HepG2 (cell line): ENCODE measurements around the gene SLC12A5. TPM values are rescaled to one million over a fixed set of nuclear protein-coding genes. Genes with fewer than 3 reads are reported as not detected.

Experiments used
- CBX1 ChIP-seq: IDR thresholded peaks from one replicate; pipeline ENCODE4 v1.6.1; 2016; ENCODE audit warnings: antibody characterized with exemption, low read depth
- KLF9 ChIP-seq: IDR thresholded peaks from 2 replicates; pipeline ENCODE4 v1.6.1; 2016; ENCODE audit warnings: low read depth
- MYNN ChIP-seq: sonication (generic); formaldehyde crosslinking; IDR thresholded peaks from 2 replicates; pipeline ENCODE4 v1.4.0; 2020; ENCODE audit warnings: mild to moderate bottlenecking, low read depth, missing genetic modification reagents
- PAX8 ChIP-seq: sonication (generic); formaldehyde crosslinking; IDR thresholded peaks from 2 replicates; pipeline ENCODE4 v1.8.0; 2022; ENCODE audit warnings: mild to moderate bottlenecking, missing genetic modification reagents, borderline replicate concordance
- PLRG1 ChIP-seq: fragments of 450-650 bp; conservative IDR thresholded peaks from 2 replicates; pipeline ENCODE4 v1.6.1; 2016
- RFX3 ChIP-seq: IDR thresholded peaks from 2 replicates; pipeline ENCODE4 v1.6.1; 2016; ENCODE audit warnings: missing biosample characterization, missing genetic modification reagents
- SPEN ChIP-seq: sonication (generic); formaldehyde crosslinking; IDR thresholded peaks from 2 replicates; pipeline ENCODE4 v1.5.1; 2020; ENCODE audit warnings: low read depth, mild to moderate bottlenecking, missing genetic modification reagents
- STAT5B ChIP-seq: sonication (generic); formaldehyde crosslinking; IDR thresholded peaks from 2 replicates; pipeline ENCODE4 v1.4.0; 2020; ENCODE audit warnings: missing genetic modification reagents
- TCF12 ChIP-seq, 2 experiments: fragments of 450-650 bp in 1 of 2; sonication (generic) in 1 of 2; formaldehyde crosslinking in 1 of 2; IDR thresholded peaks; 2 replicates each; pipeline versions ENCODE4 v1.6.1 to v1.8.0; 2017 to 2022; ENCODE audit warnings: antibody characterized with exemption in 1 of 2, mild to moderate bottlenecking in 1 of 2, missing genetic modification reagents in 1 of 2, moderate library complexity in 1 of 2
- ZBTB21 ChIP-seq: sonication (generic); formaldehyde crosslinking; IDR thresholded peaks from 2 replicates; pipeline ENCODE4 v1.4.0; 2020; ENCODE audit warnings: missing genetic modification reagents
- ZFP90 ChIP-seq: sonication (generic); formaldehyde crosslinking; IDR thresholded peaks from 2 replicates; pipeline ENCODE4 v1.8.0; 2022; ENCODE audit warnings: missing genetic modification reagents, mild to moderate bottlenecking, inconsistent platforms, borderline replicate concordance
- ZNF101 ChIP-seq: sonication (generic); formaldehyde crosslinking; IDR thresholded peaks from 2 replicates; pipeline ENCODE4 v1.4.0; 2020; ENCODE audit warnings: mild to moderate bottlenecking, low read depth, missing genetic modification reagents, borderline replicate concordance
- ZNF20 ChIP-seq: sonication (generic); formaldehyde crosslinking; IDR thresholded peaks from 2 replicates; pipeline ENCODE4 v1.4.0; 2020; ENCODE audit warnings: mild to moderate bottlenecking, moderate library complexity, missing genetic modification reagents
- ZNF224 ChIP-seq: sonication (generic); formaldehyde crosslinking; IDR thresholded peaks from 2 replicates; pipeline ENCODE4 v1.5.0; 2020; ENCODE audit warnings: mild to moderate bottlenecking, missing genetic modification reagents
- ZNF343 ChIP-seq: sonication (generic); formaldehyde crosslinking; IDR thresholded peaks from 2 replicates; pipeline ENCODE4 v1.4.0; 2020; ENCODE audit warnings: mild to moderate bottlenecking, missing genetic modification reagents
- ZNF572 ChIP-seq: sonication (generic); formaldehyde crosslinking; IDR thresholded peaks from 2 replicates; pipeline ENCODE4 v1.5.1; 2020; ENCODE audit warnings: mild to moderate bottlenecking, missing genetic modification reagents
- ZSCAN9 ChIP-seq: IDR thresholded peaks from 2 replicates; pipeline ENCODE4 v1.6.1; 2016; ENCODE audit warnings: borderline replicate concordance
- polyA plus RNA-seq, 8 experiments: library from polyadenylated mRNA; depleted of rRNA in 3 of 8; stranded (reverse) in 7 of 8; unstranded in 1 of 8; fragments of >200 nt; fragmentation: Illumina TruSeq in 4 of 8; extraction: Trizol in 4 of 8; gene quantifications; 2 replicates each; pipeline versions ENCODE4 v1.2.1 to v1.2.3, GENCODE V29; 2011 to 2016; ENCODE audit warnings: low read depth in 4 of 8, missing spikeins in 1 of 8, mixed read lengths in 1 of 8; ENCODE audit not compliant: insufficient read depth in 1 of 8
- total RNA-seq, 5 experiments: library from RNA; depleted of rRNA; stranded (reverse); fragments of >200 nt; fragmentation: Illumina TruSeq; extraction: Trizol; gene quantifications; 2 replicates each; pipeline ENCODE4 v1.2.3, GENCODE V29; 2016; ENCODE audit warnings: low read depth in 1 of 5
- TF ChIP-seq, protein P1 (sequence below): sonication (generic); formaldehyde crosslinking; IDR thresholded peaks from 2 replicates; pipeline ENCODE4 v1.4.0; 2020; ENCODE audit warnings: missing genetic modification reagents
- TF ChIP-seq, protein P2 (sequence below): sonication (generic); formaldehyde crosslinking; IDR thresholded peaks from 2 replicates; pipeline ENCODE4 v1.4.0; 2020; ENCODE audit warnings: missing genetic modification reagents
- TF ChIP-seq, protein P3 (sequence below): sonication (generic); formaldehyde crosslinking; IDR thresholded peaks from 2 replicates; pipeline ENCODE4 v1.8.1; 2023; ENCODE audit warnings: missing genetic modification reagents, mild to moderate bottlenecking, borderline replicate concordance

Gene SLC12A5
- total and polyA plus RNA-seq, 2 of the 13 experiments (the other 11 are each of a cell fraction or from before 2014, with no cell fraction given): 4.3 to 5.4 TPM

DNA sequence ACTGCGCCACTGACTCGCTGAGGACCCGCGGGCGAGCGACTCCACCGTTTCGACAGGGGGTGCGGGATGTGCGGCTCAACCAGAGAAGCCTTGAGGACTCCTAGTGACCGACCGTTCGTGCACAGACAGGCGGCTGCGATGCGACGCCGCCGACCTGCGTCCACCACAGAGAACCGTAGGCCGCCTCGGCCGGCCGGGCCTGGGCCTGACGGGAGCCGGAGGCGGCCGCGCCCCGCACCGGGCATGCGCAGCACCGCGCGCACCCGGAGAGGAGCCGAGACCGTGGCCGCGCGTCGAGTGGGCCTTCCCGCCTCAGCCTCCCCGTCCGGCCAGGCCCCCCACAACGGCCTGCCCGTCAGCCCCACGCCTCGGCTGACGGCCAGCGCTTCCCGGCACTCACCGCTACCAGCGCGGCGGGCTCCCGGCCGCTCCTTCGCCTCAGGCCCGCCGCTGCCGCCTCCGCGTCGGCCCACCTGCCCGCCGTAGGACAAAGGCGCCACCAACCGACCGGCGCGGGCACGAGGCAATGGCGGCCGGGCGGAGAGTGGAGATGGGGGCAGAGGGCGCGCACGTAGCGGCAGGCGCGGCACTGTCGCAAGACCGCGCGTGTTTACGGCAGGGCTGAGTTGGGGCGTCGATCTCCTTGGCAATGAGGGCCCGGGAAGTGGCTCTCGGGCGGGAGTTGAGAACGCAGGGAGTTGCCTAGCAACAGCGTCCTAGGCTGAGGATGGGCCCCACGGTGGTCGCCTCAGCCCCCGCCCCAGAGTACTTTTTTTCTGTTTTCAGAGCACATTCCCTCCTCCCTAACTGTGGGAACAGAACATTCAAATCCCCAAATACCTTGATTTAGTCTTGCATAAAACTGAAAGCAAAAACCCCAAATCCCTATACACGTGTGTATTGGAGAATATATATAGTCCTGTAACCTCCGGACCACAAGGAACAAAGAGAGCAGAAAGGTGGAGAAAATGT is 60.7 kb downstream of the SLC12A5 start, which contains the start of gene NCOA5 (continued):
- TF ChIP-seq ZNF224 (CRISPR knock-in tag) (peak; percentile 71; the same call in 1 of the 2 replicates), TCF12 (IDR thresholded peaks at IDR 0.05) (no peak), TCF12 (CRISPR knock-in tag; IDR thresholded peaks at IDR 0.05) (peak; percentile 96), ZNF572 (CRISPR knock-in tag) (no peak), SPEN (CRISPR knock-in tag) (peak; percentile 99), ZBTB21 (CRISPR knock-in tag) (no peak; the same call in 1 of the 2 replicates), ZSCAN9 (CRISPR knock-in tag) (peak; percentile 88), ZNF101 (CRISPR knock-in tag) (no peak), PAX8 (peak; percentile 99), ZNF20 (CRISPR knock-in tag) (no peak), CBX1 (peak; percentile 57), PLRG1 (no peak), MYNN (CRISPR knock-in tag) (0 out of 2 replicates have a peak, but pooled peaks have one; percentile 12), STAT5B (CRISPR knock-in tag) (peak; percentile 98), ZFP90 (peak; percentile 79; the same call in 1 of the 2 replicates), RFX3 (CRISPR knock-in tag) (peak; percentile 99), ZNF343 (CRISPR knock-in tag) (peak; percentile 89; the same call in 1 of the 2 replicates), KLF9 (CRISPR knock-in tag) (peak; percentile 90; the same call in 1 of the 2 replicates)
- TF ChIP-seq, protein P1, sequence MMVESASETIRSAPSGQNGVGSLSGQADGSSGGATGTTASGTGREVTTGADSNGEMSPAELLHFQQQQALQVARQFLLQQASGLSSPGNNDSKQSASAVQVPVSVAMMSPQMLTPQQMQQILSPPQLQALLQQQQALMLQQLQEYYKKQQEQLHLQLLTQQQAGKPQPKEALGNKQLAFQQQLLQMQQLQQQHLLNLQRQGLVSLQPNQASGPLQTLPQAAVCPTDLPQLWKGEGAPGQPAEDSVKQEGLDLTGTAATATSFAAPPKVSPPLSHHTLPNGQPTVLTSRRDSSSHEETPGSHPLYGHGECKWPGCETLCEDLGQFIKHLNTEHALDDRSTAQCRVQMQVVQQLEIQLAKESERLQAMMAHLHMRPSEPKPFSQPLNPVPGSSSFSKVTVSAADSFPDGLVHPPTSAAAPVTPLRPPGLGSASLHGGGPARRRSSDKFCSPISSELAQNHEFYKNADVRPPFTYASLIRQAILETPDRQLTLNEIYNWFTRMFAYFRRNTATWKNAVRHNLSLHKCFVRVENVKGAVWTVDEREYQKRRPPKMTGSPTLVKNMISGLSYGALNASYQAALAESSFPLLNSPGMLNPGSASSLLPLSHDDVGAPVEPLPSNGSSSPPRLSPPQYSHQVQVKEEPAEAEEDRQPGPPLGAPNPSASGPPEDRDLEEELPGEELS (CRISPR knock-in tag): peak; percentile 76
- TF ChIP-seq, protein P2, sequence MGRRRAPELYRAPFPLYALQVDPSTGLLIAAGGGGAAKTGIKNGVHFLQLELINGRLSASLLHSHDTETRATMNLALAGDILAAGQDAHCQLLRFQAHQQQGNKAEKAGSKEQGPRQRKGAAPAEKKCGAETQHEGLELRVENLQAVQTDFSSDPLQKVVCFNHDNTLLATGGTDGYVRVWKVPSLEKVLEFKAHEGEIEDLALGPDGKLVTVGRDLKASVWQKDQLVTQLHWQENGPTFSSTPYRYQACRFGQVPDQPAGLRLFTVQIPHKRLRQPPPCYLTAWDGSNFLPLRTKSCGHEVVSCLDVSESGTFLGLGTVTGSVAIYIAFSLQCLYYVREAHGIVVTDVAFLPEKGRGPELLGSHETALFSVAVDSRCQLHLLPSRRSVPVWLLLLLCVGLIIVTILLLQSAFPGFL (CRISPR knock-in tag): no peak
- TF ChIP-seq, protein P3, sequence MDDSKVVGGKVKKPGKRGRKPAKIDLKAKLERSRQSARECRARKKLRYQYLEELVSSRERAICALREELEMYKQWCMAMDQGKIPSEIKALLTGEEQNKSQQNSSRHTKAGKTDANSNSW (CRISPR knock-in tag): peak; percentile 98; the same call in 1 of the 2 replicates
